Activated T-cell treated with anti-CD3 and anti-CD28 coated beads for 1 hour (primary cell): ENCODE measurements around the gene GTF2IRD2.
"Not testable (repeated sequence)": the region's sequence is repeated elsewhere in the genome, so short reads cannot be mapped to it uniquely, and the experiment has no call there.

ENCODE experiments used
- DNase-seq: peaks from one replicate; pipeline ENCODE4 v3.0.0-alpha.2; 2020; ENCODE audit warnings: low read depth

The GTF2IRD2 gene

DNA sequence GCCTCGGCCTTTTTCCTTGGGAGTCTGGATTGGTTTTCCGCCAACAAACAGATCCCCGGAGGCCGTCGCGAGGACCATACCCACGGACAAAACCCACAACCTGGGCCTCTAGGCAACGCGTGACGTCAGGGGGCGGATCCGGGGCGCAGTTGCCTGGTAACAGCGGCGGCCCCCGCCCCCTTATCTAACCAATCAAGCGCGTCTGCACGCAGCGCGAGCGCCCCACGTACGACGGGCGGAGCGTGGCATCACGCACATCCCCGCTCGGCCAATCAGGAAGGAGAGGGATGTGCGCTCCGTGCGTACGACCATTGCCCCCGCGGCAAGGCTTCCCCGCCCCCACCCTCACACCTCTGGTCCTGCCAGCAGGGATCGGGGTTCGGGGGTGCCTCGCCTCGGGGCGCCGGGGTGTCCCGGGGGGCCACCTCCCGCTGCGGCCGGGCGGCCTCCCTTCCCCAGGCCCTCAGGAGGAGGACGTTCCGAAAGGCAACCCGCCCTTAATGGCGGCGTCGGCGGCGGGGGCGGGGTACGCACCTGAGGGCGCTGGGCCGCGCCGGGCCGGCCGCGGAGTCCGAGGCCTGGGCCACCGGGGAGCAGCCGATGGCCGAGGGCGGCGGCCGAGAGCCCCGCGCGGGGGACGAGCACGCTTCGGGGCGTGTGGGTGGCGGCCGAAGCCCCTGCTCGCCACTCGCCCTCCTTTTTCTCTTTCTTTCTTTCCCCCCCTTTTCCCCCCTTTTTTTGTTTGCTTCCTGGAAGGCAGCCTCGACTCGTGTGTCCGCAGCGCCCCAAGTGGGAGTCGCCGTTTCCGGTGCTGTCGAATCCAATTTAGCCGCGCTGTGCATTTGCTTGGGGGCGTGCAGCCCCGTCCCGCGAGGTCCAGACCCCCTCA, at the start of gene GTF2IRD2:
TSS of gene GTF2IRD2 (minus strand) at position 773 of the 889 bp plus-strand sequence. CDS start 15,227 bp downstream, outside the sequence.
- not testable (repeated sequence) for DNase-seq

DNA sequence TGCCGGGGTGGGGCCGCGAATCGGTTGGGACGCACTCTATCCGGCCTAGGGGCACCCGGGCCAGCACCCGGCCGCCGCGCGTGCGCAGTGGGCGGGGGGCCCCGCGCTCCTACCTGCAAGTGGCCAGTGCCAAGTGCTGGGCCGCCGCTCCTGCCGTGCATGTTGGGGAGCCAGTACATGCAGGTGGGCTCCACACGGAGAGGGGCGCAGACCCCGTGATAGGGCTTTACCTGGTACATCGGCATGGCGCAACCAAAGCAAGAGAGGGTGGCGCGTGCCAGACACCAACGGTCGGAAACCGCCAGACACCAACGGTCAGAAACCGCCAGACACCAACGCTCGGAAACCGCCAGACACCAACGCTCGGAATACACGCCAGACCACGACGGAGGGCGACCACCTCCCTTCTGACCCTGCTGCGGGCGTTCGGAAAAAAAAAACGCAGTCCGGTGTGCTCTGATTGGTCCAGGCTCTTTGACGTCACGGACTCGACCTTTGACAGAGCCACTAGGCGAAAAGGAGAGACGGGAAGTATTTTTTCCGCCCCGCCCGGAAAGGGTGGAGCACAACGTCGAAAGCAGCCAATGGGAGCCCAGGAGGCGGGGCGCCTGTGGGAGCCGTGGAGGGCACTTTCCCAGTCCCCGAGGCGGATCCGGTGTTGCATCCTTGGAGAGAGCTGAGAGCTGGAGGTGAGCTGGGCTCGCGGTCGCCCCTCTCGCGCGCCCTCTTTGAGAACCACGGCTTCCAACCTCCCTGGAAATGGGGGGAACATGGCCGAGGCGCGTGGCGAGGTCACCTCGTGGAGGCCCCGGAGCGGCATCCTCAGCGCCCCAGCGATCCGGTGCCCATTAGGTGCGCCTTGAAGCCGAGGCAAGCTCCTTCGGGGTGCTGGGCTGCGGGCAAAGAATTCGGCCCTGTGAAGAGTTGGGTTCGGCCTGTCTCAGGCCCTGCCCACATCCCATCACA, 39.0 kb upstream of the GTF2IRD2 start:
- DNase-seq = peak; percentile 61

DNA sequence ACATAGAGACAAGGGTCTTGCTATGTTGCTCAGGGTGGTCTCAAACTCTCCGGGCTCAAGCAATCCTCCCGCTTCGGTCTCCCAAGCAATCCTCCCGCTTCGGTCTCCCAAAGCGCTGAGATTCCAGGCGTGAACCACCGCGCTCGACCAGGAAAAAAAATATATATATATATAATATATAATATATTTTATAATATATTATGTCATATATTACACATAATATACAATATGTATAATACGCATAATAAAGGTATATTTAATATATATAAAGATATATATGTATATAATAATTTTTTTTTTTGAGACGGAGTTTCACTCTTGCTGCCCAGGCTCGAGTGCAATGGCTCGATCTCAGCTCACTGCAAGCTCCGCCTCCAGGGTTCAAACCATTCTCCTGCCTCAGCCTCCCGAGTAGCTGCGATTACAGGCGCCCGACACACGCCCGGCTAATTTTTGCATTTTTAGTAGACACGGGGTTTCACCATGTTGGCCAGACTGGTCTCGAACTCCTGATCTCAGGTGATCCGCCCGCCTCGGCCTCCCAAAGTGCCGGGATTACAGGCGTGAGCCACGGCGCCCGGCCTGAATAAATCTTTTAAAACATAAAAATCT, 38.2 kb upstream of the GTF2IRD2 start:
- DNase-seq = not testable (repeated sequence)

DNA sequence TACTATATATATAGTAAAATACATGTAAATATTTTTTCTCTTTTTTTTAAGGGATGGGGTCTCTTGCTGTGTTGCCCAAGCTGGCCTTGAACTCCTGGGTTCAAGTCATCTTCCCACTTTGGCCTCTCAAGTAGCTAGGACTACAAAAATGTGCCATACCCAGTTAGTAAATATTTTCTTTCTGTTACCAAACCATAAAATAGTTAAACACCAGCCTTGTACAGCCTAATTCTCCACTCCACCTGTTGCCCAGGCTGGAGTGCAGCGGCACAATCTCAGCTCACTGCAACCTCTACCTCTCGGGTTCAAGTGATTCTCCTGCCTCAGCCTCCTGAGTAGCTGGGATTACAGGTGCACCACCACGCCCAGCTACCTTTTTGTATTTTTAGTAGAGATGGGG, 33.9 kb upstream of the GTF2IRD2 start:
- DNase-seq = not testable (repeated sequence)

DNA sequence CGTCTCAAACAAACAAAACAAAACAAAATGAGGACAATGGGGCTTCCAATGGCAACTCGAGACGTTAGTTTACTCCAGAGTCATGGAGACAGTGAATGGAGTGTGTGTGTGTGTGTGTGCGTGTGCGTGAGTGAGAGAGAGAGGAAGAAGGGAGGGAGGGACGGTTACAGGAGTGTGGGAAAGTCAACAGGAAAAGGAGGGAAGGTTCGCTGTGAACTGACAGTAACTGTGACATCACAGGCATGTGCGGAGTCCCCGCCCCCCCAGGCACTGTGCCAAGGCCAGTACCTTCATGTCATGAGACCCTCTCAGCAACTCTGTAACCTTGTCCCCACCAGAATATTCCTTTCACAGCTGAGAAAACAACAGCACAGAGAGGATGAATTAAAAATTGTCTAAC, 30.7 kb upstream of the GTF2IRD2 start:
- not testable (repeated sequence) for DNase-seq

DNA sequence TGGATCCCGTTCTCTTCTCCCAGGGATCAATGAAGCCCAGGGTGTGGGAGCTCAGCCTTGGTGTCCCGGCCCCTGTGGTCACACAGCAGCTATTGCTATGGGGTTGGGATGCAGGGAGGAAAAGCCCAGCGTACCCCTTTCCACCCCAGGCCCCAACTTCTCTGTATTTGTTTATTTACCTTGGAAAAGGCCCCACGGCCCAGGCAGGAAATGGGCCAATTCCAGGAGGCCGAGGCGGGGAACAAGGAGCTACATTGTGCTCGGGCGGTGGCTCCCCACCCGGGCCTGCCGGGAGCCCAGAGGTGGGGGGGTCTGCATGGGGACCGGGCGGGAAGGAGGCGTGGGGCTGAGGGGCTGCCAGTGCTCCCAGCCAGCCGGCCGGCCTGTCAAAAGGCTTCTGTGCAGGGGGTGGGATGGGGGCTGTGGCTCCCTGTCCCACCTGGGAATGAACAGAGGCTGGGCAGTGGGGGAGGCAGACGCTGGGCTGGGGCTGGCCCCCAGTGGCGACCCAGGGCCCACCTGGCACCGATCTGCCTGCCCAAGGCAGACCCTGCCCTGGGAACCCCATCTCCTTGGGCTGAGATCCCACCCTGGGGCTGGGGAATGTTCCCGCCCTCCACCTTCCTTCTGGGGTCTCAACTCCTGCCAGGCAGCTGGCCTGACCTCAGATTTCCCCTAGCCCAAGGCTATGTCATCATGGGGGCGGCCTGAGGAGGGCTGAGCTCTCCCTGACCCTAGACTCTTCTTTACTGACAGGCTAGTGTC, 23.5 kb upstream of the GTF2IRD2 start:
- not testable (repeated sequence) for DNase-seq

DNA sequence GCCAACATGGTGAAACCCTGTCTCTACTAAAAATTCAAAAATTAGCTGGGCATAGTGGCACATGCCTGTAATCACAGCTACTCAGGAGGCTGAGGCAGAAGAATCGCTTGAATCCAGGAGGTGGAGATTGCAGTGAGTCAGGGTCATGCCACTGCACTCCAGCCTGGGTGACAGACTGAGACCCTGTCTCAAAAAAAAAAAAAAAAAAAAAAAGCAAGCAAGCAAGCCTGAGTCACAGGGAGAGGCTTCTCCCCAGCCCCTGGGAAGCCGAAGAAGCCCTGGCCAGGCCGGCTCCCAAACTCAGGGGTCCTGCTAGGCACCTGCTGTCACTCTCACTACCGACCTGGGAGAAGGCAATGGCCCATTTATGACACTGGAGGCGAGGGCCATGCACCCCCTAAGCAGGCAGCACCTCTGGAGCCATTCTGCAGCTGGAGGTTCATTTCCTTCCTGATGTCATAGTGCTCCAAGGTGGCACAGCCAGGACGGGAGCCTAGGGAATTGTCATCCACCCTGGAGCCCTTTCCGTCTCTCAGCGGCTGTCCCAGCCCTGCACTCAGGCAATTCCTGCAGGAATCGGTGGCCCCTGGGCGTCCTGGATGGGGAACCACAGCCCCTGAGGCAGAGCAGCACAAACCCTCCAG, 22.8 kb upstream of the GTF2IRD2 start:
- not testable (repeated sequence) for DNase-seq

DNA sequence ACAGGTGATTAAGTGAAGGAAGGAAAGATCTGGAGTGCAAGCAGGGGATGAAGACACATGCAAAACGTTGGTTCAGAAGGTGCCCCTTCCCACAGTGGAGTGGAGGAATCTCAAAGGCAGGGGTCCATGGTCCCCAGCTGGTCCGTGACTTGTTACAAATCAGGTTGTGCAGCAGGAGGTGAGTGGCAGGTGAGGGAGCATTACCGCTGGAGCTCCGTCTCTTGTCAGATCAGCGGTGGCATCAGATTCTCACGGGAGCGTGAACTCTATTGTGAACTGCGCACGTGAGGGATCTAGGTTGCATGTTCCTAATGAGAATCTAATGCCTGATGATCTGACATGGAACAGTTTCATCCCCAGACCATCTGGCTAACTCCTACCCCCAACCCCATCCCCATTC, 21.1 kb upstream of the GTF2IRD2 start:
- not testable (repeated sequence) for DNase-seq

DNA sequence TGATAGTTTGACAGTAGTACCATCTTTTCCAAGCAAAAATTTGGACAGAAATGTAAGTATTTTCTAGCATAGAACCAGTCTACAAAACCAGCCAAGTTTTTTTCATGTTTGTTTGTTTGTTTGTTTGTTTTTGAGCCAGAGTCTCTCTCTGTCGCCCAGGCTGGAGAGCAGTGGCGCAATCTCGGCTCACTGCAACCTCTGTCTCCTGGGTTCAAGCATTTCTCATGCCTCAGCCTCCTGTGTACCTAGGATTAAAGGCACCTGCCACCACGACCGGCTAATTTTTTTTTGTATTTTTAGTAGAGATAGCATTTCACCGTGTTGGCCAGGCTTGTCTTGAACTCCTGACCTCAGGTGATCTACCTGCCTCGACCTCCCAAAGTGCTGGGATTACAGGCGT, 14.4 kb upstream of the GTF2IRD2 start:
- not testable (repeated sequence) for DNase-seq

DNA sequence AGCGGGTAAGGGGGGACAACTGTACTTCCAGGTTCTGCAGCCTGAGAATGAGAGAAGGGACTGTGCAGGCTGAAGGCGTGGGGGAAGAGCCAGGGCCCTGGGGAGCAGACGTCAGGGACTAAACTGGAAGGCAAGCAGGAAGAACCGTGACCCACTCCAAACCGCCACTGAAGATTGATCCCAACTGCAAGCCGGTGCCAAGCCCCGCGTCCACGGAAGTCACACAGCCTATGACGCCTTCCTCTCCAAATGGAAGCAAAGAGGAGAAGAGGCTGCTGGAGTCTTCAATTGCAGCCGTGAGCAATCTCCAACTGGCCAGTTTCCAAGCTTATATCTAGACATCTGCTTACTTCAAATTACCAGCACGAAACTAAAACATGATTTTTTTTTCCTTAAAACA, 1.6 kb downstream of the GTF2IRD2 start:
- DNase-seq = not testable (repeated sequence)

DNA sequence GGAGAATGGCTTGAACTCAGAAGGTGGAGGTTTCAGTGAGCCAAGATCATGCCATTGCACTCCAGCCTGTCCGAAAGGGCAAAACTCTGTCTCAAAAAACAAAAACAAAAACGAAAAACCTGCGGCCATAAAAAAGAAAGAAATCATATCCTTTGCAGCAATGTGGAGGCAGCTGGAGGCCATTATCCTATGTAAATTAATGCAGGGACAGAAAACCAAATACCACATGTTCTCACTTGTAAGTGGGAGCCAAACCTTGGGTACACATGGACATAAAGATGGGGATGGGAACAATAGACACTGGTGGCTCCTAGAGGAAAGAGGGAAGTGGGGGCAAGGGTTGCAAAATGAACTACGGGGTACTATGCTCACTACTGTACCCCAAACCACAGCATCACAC, 21.0 kb downstream of the GTF2IRD2 start:
- not testable (repeated sequence) for DNase-seq

DNA sequence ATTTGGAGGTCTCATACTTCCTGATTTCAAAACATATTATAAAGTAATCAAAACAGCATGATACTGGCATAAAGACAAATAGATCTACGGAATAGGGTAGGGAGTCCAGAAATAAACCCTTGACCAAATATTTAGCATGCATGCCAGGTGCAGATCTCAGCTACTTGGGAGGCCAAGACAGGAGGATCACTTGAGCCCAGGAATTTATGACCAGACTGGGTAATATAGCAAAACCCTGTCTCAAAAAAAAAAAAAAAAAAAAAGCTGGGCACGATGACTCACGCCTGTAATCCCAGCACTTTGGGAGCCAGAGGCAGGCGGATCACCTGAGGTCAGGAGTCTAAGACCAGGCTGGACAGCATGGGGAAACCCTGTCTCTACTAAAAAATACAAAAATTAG, 21.4 kb downstream of the GTF2IRD2 start:
- not testable (repeated sequence) for DNase-seq

DNA sequence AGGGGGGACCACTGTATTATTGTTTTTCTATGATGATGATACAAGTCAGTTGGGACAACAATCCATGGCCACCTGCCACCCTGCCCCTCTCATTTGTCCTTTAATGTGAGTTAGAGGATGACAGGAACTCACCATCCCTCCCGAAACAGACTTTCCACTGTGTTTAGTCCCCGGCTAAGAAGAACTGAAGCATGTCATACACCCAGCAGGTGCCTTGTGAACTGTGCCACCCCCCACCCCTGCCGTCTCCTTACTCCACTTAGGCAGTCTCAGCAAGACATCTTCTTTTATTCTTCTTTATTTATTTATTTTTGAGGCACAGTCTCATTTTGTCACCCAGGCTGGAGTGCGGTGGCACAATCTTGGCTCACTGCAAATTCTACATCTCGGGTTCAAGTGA, 30.1 kb downstream of the GTF2IRD2 start:
- DNase-seq = not testable (repeated sequence)

DNA sequence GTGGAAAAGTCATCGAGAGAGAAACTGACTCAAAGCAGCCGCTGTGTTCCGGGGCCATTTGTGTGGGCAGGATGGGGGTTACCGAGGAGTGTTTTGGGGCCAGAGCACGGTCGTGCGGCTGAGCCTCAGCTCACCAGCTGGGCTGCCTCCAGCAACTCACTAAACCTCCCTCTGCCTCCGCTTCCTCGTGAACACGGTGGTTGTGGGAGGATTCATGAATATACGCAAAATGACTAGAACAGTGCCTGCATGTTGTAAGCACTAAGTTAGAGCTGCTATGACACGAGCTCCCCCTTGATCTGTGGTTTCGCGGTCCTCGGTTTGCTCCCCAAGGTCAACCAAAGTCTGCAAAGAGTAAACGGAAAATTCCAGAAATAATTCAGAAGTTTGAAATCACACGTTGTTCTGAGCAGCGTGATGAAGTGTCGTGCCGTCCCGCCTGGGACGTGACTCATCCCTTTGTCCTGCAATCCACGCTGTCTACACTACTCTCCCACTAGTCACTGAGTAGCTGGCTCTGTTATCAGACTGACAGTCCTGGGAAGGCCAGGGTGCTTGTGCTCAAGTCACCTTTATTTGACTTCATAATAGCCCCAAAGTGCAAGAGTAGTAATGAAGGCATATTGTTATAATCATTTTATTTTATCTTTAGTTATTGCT, 31.1 kb downstream of the GTF2IRD2 start:
- not testable (repeated sequence) for DNase-seq

DNA sequence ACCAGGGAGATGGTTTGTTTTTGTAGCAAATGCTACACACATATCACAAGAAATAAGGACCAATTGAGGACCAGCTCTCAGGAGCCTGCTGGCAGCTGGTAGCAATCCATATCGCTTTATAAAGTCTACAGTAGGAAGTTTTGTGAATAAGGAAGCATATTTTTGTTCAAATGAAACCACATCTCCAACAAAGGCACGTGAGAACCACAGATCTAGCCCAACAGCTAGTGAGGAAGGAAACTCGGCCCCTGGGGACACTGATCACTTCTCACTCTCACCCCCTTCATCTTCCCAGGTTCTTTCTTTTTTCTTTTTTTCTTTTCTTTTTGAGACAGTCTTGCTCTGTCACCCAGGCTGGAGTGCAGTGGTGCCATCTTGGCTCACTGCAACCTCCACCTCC, 35.5 kb downstream of the GTF2IRD2 start:
- DNase-seq = not testable (repeated sequence)

DNA sequence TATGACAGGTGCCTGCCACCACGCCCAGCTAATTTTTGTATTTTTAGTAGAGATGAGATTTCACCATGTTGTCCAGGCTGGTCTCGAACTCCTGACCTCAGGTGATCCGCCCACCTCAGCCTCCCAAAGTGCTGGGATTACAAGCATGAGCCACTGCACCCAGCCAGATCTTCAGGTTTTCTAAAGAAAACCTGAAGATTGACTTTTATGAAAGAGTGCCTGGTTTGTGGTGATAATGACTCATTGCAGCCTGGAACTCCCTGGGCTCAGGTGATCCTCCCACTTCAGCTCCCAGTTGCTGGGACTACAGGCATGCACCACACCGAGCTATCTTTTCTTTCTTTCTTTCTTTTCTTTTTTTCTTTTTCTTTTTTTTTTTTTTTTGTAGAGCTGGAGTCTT, 52.8 kb downstream of the GTF2IRD2 start:
- not testable (repeated sequence) for DNase-seq

DNA sequence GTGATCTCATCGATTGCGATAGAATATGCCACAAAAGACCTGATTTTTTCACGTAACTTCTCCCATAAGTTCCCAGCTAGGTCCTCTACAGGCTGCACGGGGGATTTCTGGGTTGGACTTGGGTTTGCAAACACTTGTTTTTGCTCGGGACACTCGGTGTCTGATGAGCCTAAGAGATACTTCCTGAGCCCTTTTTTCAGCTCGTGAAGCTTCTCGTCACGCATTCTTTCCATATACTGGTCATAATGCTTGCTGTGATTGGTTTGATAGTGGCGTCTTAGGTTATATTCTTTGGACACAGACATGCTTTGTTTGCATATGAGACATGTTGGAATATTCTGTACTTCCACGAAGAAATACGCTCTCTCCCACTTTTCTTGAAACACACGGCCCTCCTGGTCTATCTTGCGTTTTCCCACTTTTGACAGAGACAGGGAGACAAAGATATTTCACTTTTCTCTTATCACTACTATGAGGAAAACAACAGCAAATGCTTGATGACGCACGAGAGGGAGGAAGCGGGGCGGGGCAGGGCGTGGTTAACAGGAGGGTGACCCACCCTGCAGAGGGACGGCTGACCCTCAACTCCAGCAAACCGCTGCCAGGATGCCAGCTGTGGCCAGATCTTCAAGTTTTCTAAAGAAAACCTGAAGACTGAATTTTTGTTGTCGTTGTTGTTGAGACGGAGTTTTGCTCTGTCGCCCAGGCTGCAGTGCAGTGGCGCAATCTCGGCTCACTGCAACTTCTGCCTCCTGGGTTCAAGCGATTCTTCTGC, 53.4 kb downstream of the GTF2IRD2 start:
- DNase-seq = not testable (repeated sequence)

DNA sequence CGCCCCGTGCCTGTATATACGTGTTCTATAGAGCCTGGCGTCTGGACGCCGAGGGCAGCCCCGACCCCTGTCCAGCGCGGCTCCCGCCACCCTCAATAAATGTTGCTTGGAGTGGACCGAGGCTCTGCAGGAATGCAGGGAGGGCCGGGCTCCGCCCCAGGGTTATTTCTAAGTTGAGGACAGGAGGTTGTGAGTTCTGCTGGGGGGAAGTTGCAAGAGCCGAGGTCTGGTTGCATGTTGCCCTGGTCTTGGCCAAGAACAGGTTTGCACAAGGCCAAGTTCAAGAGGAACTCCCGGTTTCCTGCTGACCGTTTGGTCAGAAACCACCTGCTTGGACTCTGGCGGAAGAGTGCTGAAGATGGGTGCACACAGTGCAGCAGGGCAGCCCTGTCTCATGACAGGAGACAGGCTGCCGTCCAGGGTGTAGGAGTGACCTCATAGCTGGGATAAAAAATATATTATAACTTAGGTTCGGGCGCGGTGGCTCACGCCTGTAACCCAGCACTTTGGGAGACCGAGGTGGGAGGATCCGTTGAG, 62.1 kb downstream of the GTF2IRD2 start:
- DNase-seq = not testable (repeated sequence)
